C4-2B (cell line): Measurements from ENCODE around the gene PCDH15.

Experiments used
- H3K27ac ChIP-seq: fragments of 450-650 bp; 2 replicates; pipeline ENCODE4 v1.5.1; 2017
- ZFX ChIP-seq: fragments of 450-650 bp; IDR thresholded peaks from 2 replicates; pipeline ENCODE4 v1.6.1; 2017
- TF ChIP-seq, protein P1 (sequence below): fragments of 450-650 bp; conservative IDR thresholded peaks from 2 replicates; pipeline ENCODE4 v1.5.1; 2017; ENCODE audit warnings: mild to moderate bottlenecking

PCDH15 gene

DNA sequence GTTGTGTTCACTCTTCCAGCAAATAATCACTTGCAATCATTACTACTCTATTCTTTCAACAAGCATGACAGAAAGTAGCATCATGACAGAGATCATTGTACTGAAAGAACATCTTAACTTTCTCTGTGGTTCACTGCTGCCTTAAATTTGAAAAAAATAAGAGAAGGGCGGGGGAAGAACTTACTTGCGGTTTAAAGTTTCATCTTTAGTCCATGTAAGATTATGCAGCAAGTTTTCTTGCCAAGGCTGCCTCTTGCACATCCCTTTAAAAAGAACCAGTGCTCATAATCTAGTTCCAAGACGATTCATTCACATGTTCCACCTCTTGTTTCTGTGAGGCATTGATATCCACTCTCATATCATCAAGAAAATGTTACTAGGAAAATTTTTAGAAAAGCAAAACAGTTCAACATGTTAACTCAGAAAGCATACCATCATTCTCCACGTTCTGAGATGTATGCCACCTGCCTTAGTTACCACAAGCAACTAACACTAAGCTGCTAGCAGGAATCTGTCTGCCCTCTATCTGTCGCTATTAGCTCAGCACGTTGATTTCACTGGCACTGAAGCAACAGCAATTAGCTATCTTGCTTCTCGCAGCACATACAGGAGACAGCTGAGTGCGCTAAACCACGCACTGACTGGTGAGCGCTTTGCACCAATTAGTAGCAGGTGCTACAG is at the start of gene PCDH15:
Gene PCDH15 (minus strand): TSS at position 491 of the 681 bp plus-strand sequence. CDS start 136,969 bp downstream, outside the sequence.
- H3K27ac ChIP-seq: no peak within 1 kb of the TSS

DNA sequence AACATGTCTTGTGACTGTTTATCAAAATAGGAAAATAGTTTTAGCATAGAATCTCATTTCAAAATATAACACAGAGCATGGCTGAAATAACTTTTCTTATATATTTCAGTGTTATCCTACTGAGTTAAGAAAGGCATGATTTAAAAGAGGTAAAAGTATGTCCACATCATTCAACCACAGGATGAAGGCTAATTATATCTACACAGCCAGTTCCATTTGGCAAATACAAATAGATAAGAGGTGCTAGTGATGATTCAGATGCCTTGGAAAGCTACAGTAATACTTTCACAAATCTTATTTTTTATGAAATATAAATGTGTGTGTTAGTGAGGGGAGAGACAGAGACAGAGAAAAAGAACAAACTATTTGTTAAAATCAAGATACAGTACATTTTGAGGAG is 42.9 kb upstream of the PCDH15 start:
- TF ChIP-seq ZFX: no peak
- TF ChIP-seq, protein P1, sequence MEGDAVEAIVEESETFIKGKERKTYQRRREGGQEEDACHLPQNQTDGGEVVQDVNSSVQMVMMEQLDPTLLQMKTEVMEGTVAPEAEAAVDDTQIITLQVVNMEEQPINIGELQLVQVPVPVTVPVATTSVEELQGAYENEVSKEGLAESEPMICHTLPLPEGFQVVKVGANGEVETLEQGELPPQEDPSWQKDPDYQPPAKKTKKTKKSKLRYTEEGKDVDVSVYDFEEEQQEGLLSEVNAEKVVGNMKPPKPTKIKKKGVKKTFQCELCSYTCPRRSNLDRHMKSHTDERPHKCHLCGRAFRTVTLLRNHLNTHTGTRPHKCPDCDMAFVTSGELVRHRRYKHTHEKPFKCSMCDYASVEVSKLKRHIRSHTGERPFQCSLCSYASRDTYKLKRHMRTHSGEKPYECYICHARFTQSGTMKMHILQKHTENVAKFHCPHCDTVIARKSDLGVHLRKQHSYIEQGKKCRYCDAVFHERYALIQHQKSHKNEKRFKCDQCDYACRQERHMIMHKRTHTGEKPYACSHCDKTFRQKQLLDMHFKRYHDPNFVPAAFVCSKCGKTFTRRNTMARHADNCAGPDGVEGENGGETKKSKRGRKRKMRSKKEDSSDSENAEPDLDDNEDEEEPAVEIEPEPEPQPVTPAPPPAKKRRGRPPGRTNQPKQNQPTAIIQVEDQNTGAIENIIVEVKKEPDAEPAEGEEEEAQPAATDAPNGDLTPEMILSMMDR: no peak
- H3K27ac ChIP-seq: no peak overlapping the region

More for the DNA sequence above, at the start of gene PCDH15:
- TF ChIP-seq, protein P1: peak; percentile 70
- TF ChIP-seq ZFX: no peak

DNA sequence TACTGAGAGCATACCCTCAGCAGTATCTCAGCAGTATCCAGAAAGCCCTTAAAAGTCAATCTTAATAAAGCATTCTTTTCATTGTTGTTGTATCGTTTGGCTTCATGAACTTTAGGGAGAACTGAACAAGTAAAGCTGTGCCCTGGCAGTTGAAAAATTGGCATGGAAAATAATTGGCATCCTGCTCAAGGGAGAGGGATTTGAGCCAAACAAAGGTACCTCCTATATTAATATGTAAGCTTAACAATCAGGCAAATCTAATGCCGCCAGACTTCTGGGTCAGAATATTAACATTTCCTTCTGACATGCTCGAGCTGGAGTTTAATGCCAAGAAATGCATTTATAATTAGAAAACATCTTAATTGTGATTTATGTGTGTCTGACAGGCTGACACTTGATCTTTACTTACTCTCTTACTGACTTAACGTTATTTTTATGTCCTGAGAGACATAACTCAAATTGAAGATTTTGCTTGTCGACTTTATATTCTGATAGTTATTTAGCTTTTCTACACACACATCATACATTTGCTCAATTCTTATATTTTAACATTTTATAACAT is 42.1 kb upstream of the PCDH15 start:
- TF ChIP-seq, protein P1: no peak
- no peak for TF ChIP-seq ZFX
- H3K27ac ChIP-seq: no peak overlapping the region

DNA sequence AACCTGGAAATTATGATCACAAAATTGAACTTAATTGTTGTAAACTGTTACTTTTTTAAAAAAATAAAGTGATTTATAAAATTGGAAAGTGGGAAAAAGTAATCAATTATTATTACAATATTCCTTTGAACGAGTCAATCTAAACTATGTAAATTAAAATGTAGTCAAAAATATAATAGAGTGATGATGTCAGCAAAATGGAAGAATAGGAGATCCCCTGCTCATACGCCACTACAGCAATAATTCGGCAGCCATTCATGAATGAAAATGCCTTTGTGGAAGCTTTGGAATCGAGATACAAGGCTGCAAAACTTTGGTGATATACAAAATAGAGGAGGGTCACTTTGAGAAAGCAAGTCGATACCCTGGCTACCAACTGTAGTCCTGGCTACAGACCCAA is 36.4 kb upstream of the PCDH15 start:
- no peak for TF ChIP-seq ZFX
- TF ChIP-seq, protein P1: no peak
- no peak overlapping the region for H3K27ac ChIP-seq

DNA sequence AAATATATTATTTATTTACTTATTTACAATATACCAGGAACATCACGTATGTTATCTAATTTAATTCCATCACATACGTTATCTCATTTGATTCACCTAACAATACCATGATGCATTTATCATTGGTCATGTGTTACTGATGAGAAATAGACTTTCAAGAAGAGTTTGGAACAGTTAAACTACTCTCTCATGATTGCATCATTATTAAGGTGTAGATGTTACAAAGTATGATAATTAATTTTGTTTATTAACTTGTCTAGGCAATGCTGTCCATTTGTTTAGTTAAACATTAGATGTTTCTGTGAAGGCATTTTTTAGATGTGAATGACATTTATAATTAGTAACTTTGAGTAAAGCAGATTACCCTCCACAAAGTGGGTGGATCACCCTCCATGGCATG is 32.0 kb upstream of the PCDH15 start:
- TF ChIP-seq, protein P1: no peak
- TF ChIP-seq ZFX: no peak
- H3K27ac ChIP-seq: no peak overlapping the region

DNA sequence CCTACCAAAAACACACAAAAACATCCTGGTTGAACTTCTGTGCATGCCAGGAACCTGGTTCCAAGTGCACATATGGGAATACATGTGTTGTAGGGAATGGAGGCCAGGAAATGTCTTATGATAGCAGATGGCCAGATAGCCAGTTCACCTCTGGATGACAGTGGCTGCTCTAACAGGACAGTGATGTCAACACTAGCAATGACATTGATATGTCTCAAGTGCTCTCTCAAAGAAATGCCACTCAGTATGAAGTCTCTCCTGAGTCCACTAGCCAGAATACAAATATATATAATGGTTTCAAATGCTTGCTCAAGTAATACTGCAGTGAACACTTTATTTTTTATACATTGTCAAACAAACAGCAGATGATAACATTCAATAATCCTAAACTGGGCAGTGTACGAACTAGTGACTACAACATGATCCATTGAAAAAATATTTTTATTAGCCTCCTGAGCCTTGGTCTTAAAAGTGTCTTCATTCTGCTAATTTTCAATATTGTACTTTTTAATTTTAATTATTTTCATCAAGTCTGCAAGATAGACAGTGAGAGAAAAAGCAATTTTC is 26.0 kb upstream of the PCDH15 start:
- no peak overlapping the region for H3K27ac ChIP-seq
- TF ChIP-seq, protein P1: no peak
- TF ChIP-seq ZFX: no peak

DNA sequence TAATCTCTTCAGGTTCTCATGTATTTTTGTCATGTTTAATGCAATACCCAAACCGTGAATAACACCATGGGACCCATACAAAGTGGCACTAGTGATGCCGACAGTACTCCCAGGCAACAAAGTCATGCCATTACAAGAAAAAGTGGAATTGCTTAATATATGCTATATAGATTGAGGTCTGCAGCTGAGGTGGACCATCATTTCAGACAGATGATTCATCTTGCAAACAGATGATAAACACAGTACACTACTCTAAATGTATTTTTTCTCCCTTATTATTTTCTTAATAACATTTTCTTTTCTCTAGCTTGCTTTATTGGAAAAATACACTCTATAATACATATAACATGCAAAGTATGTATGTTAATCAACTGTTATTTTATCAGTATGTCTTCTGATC is 14.6 kb upstream of the PCDH15 start:
- no peak for TF ChIP-seq ZFX
- TF ChIP-seq, protein P1: no peak
- H3K27ac ChIP-seq: no peak overlapping the region
